ENCODE results near the gene HOXD3.

Gene HOXD3

GRCh38 chr2:176121190-176122051 is 35.7 kb upstream of the HOXD3 start:
- FAIRE-seq = no peak

- FAIRE-seq = no peak
Measured at GRCh38 chr2:176122052-176122682, 34.9 kb upstream of the HOXD3 start.

GRCh38 chr2:176122683-176123410 is 34.3 kb upstream of the HOXD3 start, which contains the start of gene HOXD9:
Gene HOXD9, plus strand, starts transcription at chr2:176122719. Its CDS starts 50 bp downstream, at chr2:176122769.
- FAIRE-seq = no peak

GRCh38 chr2:176123411-176124109 is 33.5 kb upstream of the HOXD3 start:
- no peak for FAIRE-seq

- no peak for FAIRE-seq
Measured at GRCh38 chr2:176124110-176124946, 32.8 kb upstream of the HOXD3 start.

GRCh38 chr2:176124947-176125771 is 31.9 kb upstream of the HOXD3 start:
- FAIRE-seq = no peak

GRCh38 chr2:176125772-176126054 is 31.4 kb upstream of the HOXD3 start:
- FAIRE-seq = no peak

GRCh38 chr2:176126929-176127773 is 30.0 kb upstream of the HOXD3 start:
- peak; percentile 99 for FAIRE-seq

GRCh38 chr2:176127774-176128072 is 29.4 kb upstream of the HOXD3 start:
- FAIRE-seq = no peak

- no peak for FAIRE-seq
Measured at GRCh38 chr2:176128172-176128981, 28.7 kb upstream of the HOXD3 start.

GRCh38 chr2:176128982-176129796 is 27.9 kb upstream of the HOXD3 start, which contains the start of gene HOXD8:
Gene HOXD8, plus strand, starts transcription at chr2:176129705. Its CDS starts 662 bp downstream, at chr2:176130367.
- no peak for FAIRE-seq

GRCh38 chr2:176129813-176130146 is 27.3 kb upstream of the HOXD3 start:
- FAIRE-seq = no peak

GRCh38 chr2:176130147-176130956 is 26.8 kb upstream of the HOXD3 start:
- FAIRE-seq = no peak

- no peak for FAIRE-seq
Measured at GRCh38 chr2:176130957-176131847, 25.9 kb upstream of the HOXD3 start.

GRCh38 chr2:176131848-176132158 is 25.3 kb upstream of the HOXD3 start:
- FAIRE-seq = peak; percentile 45

- no peak for FAIRE-seq
Measured at GRCh38 chr2:176132205-176133171, 24.6 kb upstream of the HOXD3 start.

Data from islet of Langerhans (tissue), 1 donor.